H1 (cell line): ENCODE results near the gene BUB1B. TPM values are rescaled to one million over a fixed set of nuclear protein-coding genes. Genes with fewer than 3 reads are reported as not detected.
A peak's percentile ranks its signal among the peaks of the same experiment; 100 is the strongest.

ENCODE experiments used
- CTCF ChIA-PET: fragments of 300-600 bp; sonication (Branson Sonifier 250); formaldehyde crosslinking; loops from one replicate; lab custom pipeline; 2021; ENCODE audit not compliant: partially characterized antibody; lab: Charles Lee
- POLR2A ChIA-PET: fragments of 300-600 bp; sonication (Branson Sonifier 250); formaldehyde crosslinking; loops from one replicate; lab custom pipeline; 2021; ENCODE audit warnings: inconsistent platforms; ENCODE audit not compliant: partially characterized antibody; lab: Charles Lee
- DNase-seq, 2 experiments: peaks; one replicate each; pipeline versions ENCODE4 v3.0.0 to v3.0.0-alpha.2; 2010 to 2022; ENCODE audit warnings: low spot score in 2 of 2, low read depth in 1 of 2, mixed read lengths in 1 of 2
- FAIRE-seq: peaks from 2 replicates; lab custom pipeline; 2011; peaks lifted over from hg19 to GRCh38; lab: Jason Lieb, UNC
- H2AFZ ChIP-seq: 2 replicates; pipeline ENCODE4 v1.8.1; 2012; ENCODE audit warnings: low read length, inconsistent platforms
- H2AK5ac ChIP-seq: 2 replicates; pipeline ENCODE4 v1.6.1; 2013; ENCODE audit warnings: low read depth, low read length
- H2BK120ac ChIP-seq: replicated peaks from 2 replicates; pipeline ENCODE3; 2013; ENCODE audit warnings: low read depth, low read length, inconsistent platforms
- H2BK12ac ChIP-seq: 2 replicates; pipeline ENCODE4 v1.6.1; 2013; ENCODE audit warnings: low read depth, low read length
- H2BK15ac ChIP-seq: 2 replicates; pipeline ENCODE4 v1.6.1; 2013; ENCODE audit warnings: low read length
- H2BK20ac ChIP-seq: 2 replicates; pipeline ENCODE4 v1.6.1; 2013; ENCODE audit warnings: low read length
- H2BK5ac ChIP-seq: 2 replicates; pipeline ENCODE4 v1.6.1; 2013; ENCODE audit warnings: low read depth, low read length
- H3K14ac ChIP-seq: 2 replicates; pipeline ENCODE4 v1.6.1; 2013; ENCODE audit warnings: inconsistent platforms; ENCODE audit not compliant: insufficient read length
- H3K18ac ChIP-seq: 2 replicates; pipeline ENCODE4 v1.6.1; 2013; ENCODE audit warnings: low read length; ENCODE audit errors: extremely low read depth
- H3K23ac ChIP-seq: 2 replicates; pipeline ENCODE4 v1.6.1; 2013; ENCODE audit warnings: inconsistent platforms; ENCODE audit not compliant: insufficient read length
- H3K23me2 ChIP-seq: 2 replicates; pipeline ENCODE4 v1.6.1; 2013; ENCODE audit warnings: low read depth, low read length
- H3K27ac ChIP-seq: 2 replicates; pipeline ENCODE4 v1.6.1; 2011; ENCODE audit warnings: low read depth, low read length, inconsistent platforms
- H3K27me3 ChIP-seq, 4 experiments: replicated peaks in 1 of 4; 1 replicate in 1 of 4; 2 replicates in 3 of 4; pipeline versions ENCODE4 v1.6.1 to v1.8.1; 2011 to 2013; ENCODE audit warnings: low read length in 3 of 4, mild to moderate bottlenecking in 3 of 4, inconsistent platforms in 2 of 4, mixed read lengths in 2 of 4, moderate library complexity in 1 of 4; ENCODE audit not compliant: control insufficient read depth in 3 of 4, insufficient read depth in 3 of 4; ENCODE audit errors: extremely low read depth in 1 of 4
- H3K36me3 ChIP-seq, 4 experiments: 2 replicates each; pipeline versions ENCODE4 v1.6.1 to v1.8.1; 2011 to 2013; ENCODE audit warnings: mild to moderate bottlenecking in 4 of 4, low read length in 3 of 4, moderate library complexity in 2 of 4, control low read depth in 1 of 4, inconsistent platforms in 1 of 4; ENCODE audit not compliant: insufficient read depth in 4 of 4, control insufficient read depth in 2 of 4
- H3K4ac ChIP-seq: replicated peaks from 2 replicates; pipeline ENCODE3; 2013; ENCODE audit warnings: low read length, low read depth, mixed read lengths, inconsistent platforms; ENCODE audit not compliant: insufficient read length
- H3K4me1 ChIP-seq, 4 experiments: replicated peaks in 1 of 4; 1 replicate in 1 of 4; 2 replicates in 3 of 4; pipeline versions ENCODE4 v1.6.1 to v1.8.1; 2011 to 2013; ENCODE audit warnings: low read length in 3 of 4, inconsistent platforms in 2 of 4, mixed read lengths in 1 of 4; ENCODE audit not compliant: insufficient read depth in 4 of 4, control insufficient read depth in 3 of 4
- H3K4me2 ChIP-seq, 2 experiments: 2 replicates each; pipeline versions ENCODE4 v1.6.1 to v1.8.1; 2011 to 2013; ENCODE audit warnings: low read depth in 2 of 2, low read length in 2 of 2, control low read depth in 1 of 2, inconsistent platforms in 1 of 2, mild to moderate bottlenecking in 1 of 2; ENCODE audit not compliant: insufficient read depth in 1 of 2
- H3K4me3 ChIP-seq, 4 experiments: fragments of 200-600, 300-600 bp in 1 of 4; sonication (generic), shearing (Covaris generic), sonication (Bioruptor Twin) in 1 of 4; 2 replicates each; pipeline versions ENCODE4 v1.5.1 to v1.8.1; 2011 to 2016; ENCODE audit warnings: low read length in 4 of 4, low read depth in 3 of 4, control low read depth in 2 of 4, inconsistent platforms in 2 of 4, mild to moderate bottlenecking in 2 of 4, mixed read lengths in 1 of 4, moderate library complexity in 1 of 4; ENCODE audit not compliant: insufficient read depth in 2 of 4; ENCODE audit errors: extremely low read depth in 1 of 4
- H3K56ac ChIP-seq: replicated peaks from 2 replicates; pipeline ENCODE3; 2013; ENCODE audit warnings: low read depth, mild to moderate bottlenecking, mixed read lengths, low read length, inconsistent platforms; ENCODE audit not compliant: insufficient read length
- H3K79me1 ChIP-seq: 2 replicates; pipeline ENCODE4 v1.6.1; 2013; ENCODE audit warnings: low read depth, low read length, control low read depth
- H3K79me2 ChIP-seq, 2 experiments: 2 replicates each; pipeline versions ENCODE4 v1.6.1 to v1.8.1; 2012 to 2013; ENCODE audit warnings: low read length in 2 of 2, mild to moderate bottlenecking in 2 of 2, inconsistent platforms in 1 of 2; ENCODE audit not compliant: insufficient read depth in 2 of 2, control insufficient read depth in 1 of 2
- H3K9ac ChIP-seq, 4 experiments: replicated peaks in 1 of 4; 1 replicate in 1 of 4; 2 replicates in 3 of 4; pipeline versions ENCODE4 v1.6.1 to v1.8.1; 2011 to 2013; ENCODE audit warnings: low read depth in 3 of 4, low read length in 3 of 4, control low read depth in 2 of 4, mild to moderate bottlenecking in 2 of 4, moderate library complexity in 2 of 4, inconsistent platforms in 1 of 4; ENCODE audit errors: extremely low read depth in 1 of 4
- H3K9me3 ChIP-seq, 2 experiments: 2 replicates each; pipeline versions ENCODE4 v1.6.1 to v1.8.1; 2012 to 2013; ENCODE audit warnings: mild to moderate bottlenecking in 2 of 2, moderate library complexity in 2 of 2, control low read depth in 1 of 2, inconsistent platforms in 1 of 2, low read depth in 1 of 2, low read length in 1 of 2, mixed read lengths in 1 of 2; ENCODE audit not compliant: insufficient read depth in 2 of 2
- H4K20me1 ChIP-seq, 2 experiments: replicated peaks in 1 of 2; 2 replicates each; pipeline versions ENCODE3 to v1.8.1; 2011 to 2013; ENCODE audit warnings: inconsistent platforms in 2 of 2, low read length in 2 of 2, mild to moderate bottlenecking in 1 of 2; ENCODE audit not compliant: insufficient read depth in 2 of 2, control insufficient read depth in 1 of 2
- H4K5ac ChIP-seq: 2 replicates; pipeline ENCODE4 v1.6.1; 2013; ENCODE audit warnings: low read length, low read depth, mixed read lengths, inconsistent platforms; ENCODE audit not compliant: insufficient read length
- H4K8ac ChIP-seq: 2 replicates; pipeline ENCODE4 v1.8.0; 2013; ENCODE audit warnings: mild to moderate bottlenecking, moderate library complexity, low read length, inconsistent platforms; ENCODE audit not compliant: insufficient read depth; ENCODE audit errors: extremely low read depth
- H4K91ac ChIP-seq: replicated peaks from 2 replicates; pipeline ENCODE3; 2013; ENCODE audit warnings: low read length, mixed read lengths, inconsistent platforms; ENCODE audit not compliant: insufficient read length
- EGR1 ChIP-seq: IDR thresholded peaks from 2 replicates; pipeline ENCODE4 v1.6.1; 2011; ENCODE audit warnings: low read depth, low read length, borderline replicate concordance
- GABPA ChIP-seq: IDR thresholded peaks from 2 replicates; pipeline ENCODE4 v1.6.1; 2011; ENCODE audit warnings: mild to moderate bottlenecking, low read length, moderate library complexity, borderline replicate concordance; ENCODE audit not compliant: insufficient read depth
- HDAC2 ChIP-seq, 2 experiments: fragments of 300-600 bp in 1 of 2; sonication (generic) in 1 of 2; IDR thresholded peaks; 2 replicates each; pipeline ENCODE4 v1.6.1; 2011 to 2012; ENCODE audit warnings: low read depth in 2 of 2, low read length in 2 of 2, mild to moderate bottlenecking in 2 of 2, moderate library complexity in 2 of 2, borderline replicate concordance in 1 of 2, inconsistent platforms in 1 of 2
- POU5F1 ChIP-seq: IDR thresholded peaks from 2 replicates; pipeline ENCODE4 v1.6.1; 2011; ENCODE audit warnings: low read depth, mild to moderate bottlenecking, low read length, moderate library complexity
- RXRA ChIP-seq: IDR thresholded peaks from 2 replicates; pipeline ENCODE4 v1.6.1; 2011; ENCODE audit warnings: low read depth, mild to moderate bottlenecking, low read length, moderate library complexity; ENCODE audit not compliant: insufficient read depth
- SP1 ChIP-seq: IDR thresholded peaks from 2 replicates; pipeline ENCODE4 v1.6.1; 2011; ENCODE audit warnings: low read depth, low read length
- SUZ12 ChIP-seq: fragments of 200-600 bp; sonication (generic); IDR thresholded peaks from 2 replicates; pipeline ENCODE4 v1.6.1; 2012; ENCODE audit warnings: mild to moderate bottlenecking, inconsistent platforms, low read length, moderate library complexity, mixed read lengths
- TEAD4 ChIP-seq: IDR thresholded peaks from 2 replicates; pipeline ENCODE4 v1.6.1; 2012; ENCODE audit warnings: low read depth, low read length, inconsistent platforms, mixed read lengths
- WGBS, 2 experiments: shearing (Covaris generic) in 1 of 2; methylation state at CpG; one replicate each; pipeline versions ENCODE4 v1.1.6 to v1.1.7; 2013 to 2015; ENCODE audit warnings: low lambda C conversion rate in 2 of 2, mixed read lengths in 2 of 2, inconsistent platforms in 1 of 2, low coverage in 1 of 2, missing lambda C conversion rate in 1 of 2; ENCODE audit not compliant: insufficient replicate concordance in 2 of 2, insufficient coverage in 1 of 2, insufficient read length in 1 of 2; ENCODE audit errors: extremely low coverage in 1 of 2, missing lambda C conversion rate in 1 of 2; 5-methylcytosine and 5-hydroxymethylcytosine counted together
- polyA plus RNA-seq, 7 experiments: library from polyadenylated mRNA; depleted of rRNA in 3 of 7; stranded (reverse) in 5 of 7; unstranded in 2 of 7; fragments of >200 nt in 5 of 7; fragments of 200-250 nt in 2 of 7; gene quantifications; 1 replicate in 5 of 7; 2 replicates in 1 of 7; 4 replicates in 1 of 7; pipeline versions ENCODE4 v1.2.1 to v1.2.3, GENCODE V29; 2011 to 2013; ENCODE audit warnings: missing spikeins in 2 of 7, mixed read lengths in 2 of 7
- total RNA-seq: library from RNA; stranded (reverse); fragmentation: NEBNext Ultra II Directional; extraction: Animal tissue kit (Norgen Biotek cat#: 25700); gene quantifications from 2 replicates; pipeline ENCODE4 v1.2.1, GENCODE V29; 2021

Gene BUB1B
- total and polyA plus RNA-seq, 2 of the 8 experiments (the other 6 are each of a cell fraction or from before 2014, with no cell fraction given) = 48.9 to 144 TPM

DNA sequence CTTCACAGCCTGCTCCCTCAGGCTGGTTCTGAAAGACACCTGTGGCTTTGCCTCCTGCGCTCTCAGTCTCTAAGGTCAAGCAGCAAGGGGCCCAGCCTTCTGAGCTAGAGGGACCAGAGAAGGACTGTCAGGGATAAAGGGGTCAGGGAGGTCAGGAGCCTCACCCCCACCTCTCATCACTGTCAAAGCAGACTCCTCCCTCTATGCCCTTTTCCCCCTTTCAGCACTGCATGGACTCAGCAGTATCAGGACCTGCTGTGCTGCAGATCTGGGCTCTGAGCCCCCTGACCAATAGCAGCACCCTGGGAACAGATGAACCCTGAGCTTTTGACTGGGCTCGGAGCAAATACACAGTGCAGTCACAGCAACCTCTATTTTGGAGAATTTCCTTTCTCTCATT is 49.0 kb upstream of the BUB1B start:
- peak overlapping the region in 1 of 2 experiments; percentile 8; a peak in 1 of 4 replicates for H3K4me2 ChIP-seq
- no peak overlapping the region for H2BK5ac ChIP-seq
- TF ChIP-seq POU5F1 (no peak), SP1 (no peak), HDAC2 (IDR thresholded peaks at IDR 0.05; ENCODE audit: borderline replicate concordance in 1 of 2, low read depth in 2 of 2, low read length in 2 of 2) (no peak), GABPA (no peak), RXRA (no peak), EGR1 (no peak), SUZ12 (no peak), TEAD4 (no peak)
- no peaks in the 10 kb centered on the region for H3K79me1 ChIP-seq
- no peak overlapping the region; the same call in 1 of the 2 replicates for H3K18ac ChIP-seq
- POLR2A ChIA-PET = interaction anchor here (0.7 to 4.8 kb wide), 3 partner anchors 12 to 72 kb away, joined by 3 to 19 read pairs (median 11); partner anchors contain the start of gene BUB1B
- H3K4me3 ChIP-seq = no peak overlapping the region
- no peak overlapping the region for H3K9ac ChIP-seq
- CTCF ChIA-PET = interaction anchor here (0.6 to 23.9 kb wide), 13 partner anchors 9 to 198 kb away, joined by 3 to 406 read pairs (median 4); partner anchors contain the start of genes BUB1B and SRP14
- no peaks in the 10 kb centered on the region for H3K9me3 ChIP-seq
- H3K4ac ChIP-seq = no peak overlapping the region
- H3K23ac ChIP-seq = no peak overlapping the region
- H2BK20ac ChIP-seq = peak overlapping the region; percentile 21; the same call in 1 of the 2 replicates
- no peak overlapping the region for H3K27ac ChIP-seq
- no peak overlapping the region for H2AFZ ChIP-seq
- H3K79me2 ChIP-seq = no peaks in the 10 kb centered on the region
- no peak overlapping the region for H3K56ac ChIP-seq
- no peak for DNase-seq
- no peak overlapping the region for H4K91ac ChIP-seq
- H3K4me1 ChIP-seq = peaks cover 13 to 34% (median 19%) of the 10 kb centered on the region in 4 experiments
- peaks cover 11% of the 10 kb centered on the region; the same call in 1 of the 2 replicates for H3K23me2 ChIP-seq
- H4K20me1 ChIP-seq = peaks cover 0 to 2% of the 10 kb centered on the region in 2 experiments
- no peak overlapping the region for H2BK120ac ChIP-seq
- 79% methylated on average over 2 of the region's 2 CpGs; no CpG with 5 or more reads in 1 of the 2 experiments for WGBS, 2 experiments
- H3K14ac ChIP-seq = no peak overlapping the region
- H2AK5ac ChIP-seq = no peak overlapping the region
- no peak overlapping the region for H4K5ac ChIP-seq
- no peak overlapping the region for H2BK12ac ChIP-seq
- no peaks in the 10 kb centered on the region for H3K27me3 ChIP-seq
- no peak overlapping the region for H4K8ac ChIP-seq
- H3K36me3 ChIP-seq = no peaks in the 10 kb centered on the region
- peak overlapping the region; percentile 72; the same call in 1 of the 2 replicates for H2BK15ac ChIP-seq
- FAIRE-seq = no peak
